ENCODE measurements around the gene TMEM101. TPM values are rescaled to one million over a fixed set of nuclear protein-coding genes. Genes with fewer than 3 reads are reported as not detected.

TMEM101 gene
- total and polyA plus RNA-seq, 2 of the 13 experiments (the other 11 are each of a cell fraction or from before 2014, with no cell fraction given): 72.0 to 100 TPM

DNA sequence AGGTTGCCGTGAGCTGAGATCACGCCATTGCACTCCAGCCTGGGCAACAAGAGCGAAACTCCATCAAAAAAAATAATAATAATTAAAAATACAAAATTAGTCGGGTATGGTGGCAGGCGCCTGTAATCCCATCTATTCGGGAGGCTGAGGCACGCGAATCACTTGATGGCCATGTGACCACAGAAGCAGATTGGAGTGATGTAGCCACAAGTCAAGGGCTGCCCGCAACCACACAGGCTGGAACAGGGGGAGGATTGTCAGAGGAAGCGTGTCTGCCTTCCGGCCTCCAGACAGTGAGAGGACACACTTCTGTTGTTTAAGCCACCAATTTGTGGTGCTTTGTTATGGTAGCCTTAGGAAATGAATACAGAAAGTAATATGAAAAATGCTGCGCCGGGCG lies 22.1 kb downstream of the TMEM101 start (continued):
- TF ChIP-seq KDM5A (IDR thresholded peaks at IDR 0.05; ENCODE audit: borderline replicate concordance, low read length): no peak
- no peak for TF ChIP-seq NR2F1 (CRISPR knock-in tag; IDR thresholded peaks at IDR 0.05)
- no peak for TF ChIP-seq ISX (CRISPR knock-in tag; conservative IDR thresholded peaks at IDR 0.05)
- no peak for TF ChIP-seq NCOR1 (IDR thresholded peaks at IDR 0.05; ENCODE audit: borderline replicate concordance, low read length)
- TF ChIP-seq HCFC1 (IDR thresholded peaks at IDR 0.05; ENCODE audit: low read depth, low read length): no peak
- no peak for TF ChIP-seq NFIC (IDR thresholded peaks at IDR 0.05; ENCODE audit: low read length)
- TF ChIP-seq, protein P1, sequence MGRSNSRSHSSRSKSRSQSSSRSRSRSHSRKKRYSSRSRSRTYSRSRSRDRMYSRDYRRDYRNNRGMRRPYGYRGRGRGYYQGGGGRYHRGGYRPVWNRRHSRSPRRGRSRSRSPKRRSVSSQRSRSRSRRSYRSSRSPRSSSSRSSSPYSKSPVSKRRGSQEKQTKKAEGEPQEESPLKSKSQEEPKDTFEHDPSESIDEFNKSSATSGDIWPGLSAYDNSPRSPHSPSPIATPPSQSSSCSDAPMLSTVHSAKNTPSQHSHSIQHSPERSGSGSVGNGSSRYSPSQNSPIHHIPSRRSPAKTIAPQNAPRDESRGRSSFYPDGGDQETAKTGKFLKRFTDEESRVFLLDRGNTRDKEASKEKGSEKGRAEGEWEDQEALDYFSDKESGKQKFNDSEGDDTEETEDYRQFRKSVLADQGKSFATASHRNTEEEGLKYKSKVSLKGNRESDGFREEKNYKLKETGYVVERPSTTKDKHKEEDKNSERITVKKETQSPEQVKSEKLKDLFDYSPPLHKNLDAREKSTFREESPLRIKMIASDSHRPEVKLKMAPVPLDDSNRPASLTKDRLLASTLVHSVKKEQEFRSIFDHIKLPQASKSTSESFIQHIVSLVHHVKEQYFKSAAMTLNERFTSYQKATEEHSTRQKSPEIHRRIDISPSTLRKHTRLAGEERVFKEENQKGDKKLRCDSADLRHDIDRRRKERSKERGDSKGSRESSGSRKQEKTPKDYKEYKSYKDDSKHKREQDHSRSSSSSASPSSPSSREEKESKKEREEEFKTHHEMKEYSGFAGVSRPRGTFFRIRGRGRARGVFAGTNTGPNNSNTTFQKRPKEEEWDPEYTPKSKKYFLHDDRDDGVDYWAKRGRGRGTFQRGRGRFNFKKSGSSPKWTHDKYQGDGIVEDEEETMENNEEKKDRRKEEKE (IDR thresholded peaks at IDR 0.05): no peak
- no peak for TF ChIP-seq SRY (CRISPR knock-in tag; IDR thresholded peaks at IDR 0.05)
- no peak for TF ChIP-seq PTBP1 (IDR thresholded peaks at IDR 0.05; ENCODE audit: low read depth, low read length, poor library complexity, severe bottlenecking)
- TF ChIP-seq ZSCAN22 (CRISPR knock-in tag; IDR thresholded peaks at IDR 0.05): no peak
- TF ChIP-seq ZNF354B (CRISPR knock-in tag; IDR thresholded peaks at IDR 0.05): no peak
- no peak for TF ChIP-seq MEIS1 (CRISPR knock-in tag; IDR thresholded peaks at IDR 0.05; ENCODE audit: borderline replicate concordance)

DNA sequence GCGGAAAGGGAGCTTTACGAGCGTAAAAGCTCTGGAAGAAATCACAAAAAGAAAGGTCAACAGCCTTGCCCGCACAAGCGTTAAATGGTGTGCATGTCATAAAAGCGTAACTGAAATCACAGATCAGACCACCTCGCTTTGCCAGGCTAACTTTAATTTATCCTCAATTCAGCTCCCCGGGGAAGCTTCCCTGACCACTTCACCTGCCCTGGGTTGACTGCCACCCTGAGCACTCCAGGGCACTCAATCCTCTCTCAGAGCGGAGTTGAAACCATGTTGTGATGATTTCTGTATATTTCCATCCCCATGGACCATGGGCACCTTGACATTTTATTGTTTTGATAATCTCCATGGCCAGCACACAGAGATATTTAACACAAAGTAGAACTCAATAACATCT lies 26.5 kb downstream of the TMEM101 start:
- ATAC-seq: no peak
- H3K4me3 ChIP-seq (replicated peaks in 1 of 3; ENCODE audit: insufficient read depth in 1 of 3, low read depth in 2 of 3, low read length in 3 of 3): no peak overlapping the region
- TF ChIP-seq ZNF354B (CRISPR knock-in tag; IDR thresholded peaks at IDR 0.05) (no peak), MYC (CRISPR knock-in tag; IDR thresholded peaks at IDR 0.05; ENCODE audit: borderline replicate concordance) (no peak), CHCHD3 (CRISPR knock-in tag; IDR thresholded peaks at IDR 0.05) (no peak), KAT7 (CRISPR knock-in tag; IDR thresholded peaks at IDR 0.05; ENCODE audit: borderline replicate concordance) (no peak), ZNF792 (CRISPR knock-in tag; IDR thresholded peaks at IDR 0.05) (no peak), ZNF878 (CRISPR knock-in tag; IDR thresholded peaks at IDR 0.05) (no peak), SP1 (IDR thresholded peaks at IDR 0.05) (no peak), SP1 (CRISPR knock-in tag; IDR thresholded peaks at IDR 0.05) (no peak), SRY (CRISPR knock-in tag; IDR thresholded peaks at IDR 0.05) (no peak)
- H3K9me3 ChIP-seq (ENCODE audit: low read length): no peaks in the 10 kb centered on the region
- intact Hi-C loops (cut with micrococcal nuclease; ENCODE audit: unreplicated experiment): no loop called here
- FAIRE-seq: no peak
- no peaks in the 10 kb centered on the region for H4K20me1 ChIP-seq (ENCODE audit: insufficient read depth, low read length)
- no peaks in the 10 kb centered on the region for H3K36me3 ChIP-seq (replicated peaks in 1 of 2; ENCODE audit: control insufficient read depth in 1 of 2, insufficient read depth in 2 of 2, low read length in 2 of 2)
- peaks cover 12% of the 10 kb centered on the region for H3K4me1 ChIP-seq (ENCODE audit: insufficient read depth, low read length)
- 47% methylated on average over 9 of the region's 9 CpGs for WGBS (ENCODE audit: low lambda C conversion rate)
- in situ Hi-C loops (cut with HindIII; ENCODE audit: extremely low pct_ligation_motif_present, low pct_unique_long_range_greater_than_20kb): no loop called here
- no peaks in the 10 kb centered on the region for H3K79me2 ChIP-seq (ENCODE audit: insufficient read depth, low read length)
- peaks cover 5 to 71% of the 10 kb centered on the region in 2 experiments; a peak in 4 of 5 replicates for H3K27me3 ChIP-seq (ENCODE audit: control insufficient read depth in 1 of 2, insufficient read depth in 2 of 2, low read length in 2 of 2)
- CTCF ChIA-PET (ENCODE audit: low intra/inter-chr PET ratio, low total read pairs): no interaction called here
- no TSS peak for BruUV-seq (replicated peaks)
- no peak for DNase-seq (ENCODE audit: low spot score)
- POLR2A ChIA-PET: no interaction called here
- H3K4me2 ChIP-seq (ENCODE audit: low read depth, low read length): no peak overlapping the region
- no peak overlapping the region for H3K9ac ChIP-seq (ENCODE audit: insufficient read depth, low read depth, low read length)
- H2AFZ ChIP-seq (ENCODE audit: low read length): no peak overlapping the region
- no peak overlapping the region for H3K27ac ChIP-seq (ENCODE audit: extremely low read length, insufficient read depth, low read length)

Data from HepG2 (cell line).